ENCODE data around the gene CRYBA2.
A peak's percentile ranks its signal among the peaks of the same experiment; 100 is the strongest.

CRYBA2 gene

GRCh38 chr2:218999021-218999880, 6.0 kb upstream of the CRYBA2 start:
- peak; percentile 74 for DNase-seq (ENCODE audit: low spot score)

DNA sequence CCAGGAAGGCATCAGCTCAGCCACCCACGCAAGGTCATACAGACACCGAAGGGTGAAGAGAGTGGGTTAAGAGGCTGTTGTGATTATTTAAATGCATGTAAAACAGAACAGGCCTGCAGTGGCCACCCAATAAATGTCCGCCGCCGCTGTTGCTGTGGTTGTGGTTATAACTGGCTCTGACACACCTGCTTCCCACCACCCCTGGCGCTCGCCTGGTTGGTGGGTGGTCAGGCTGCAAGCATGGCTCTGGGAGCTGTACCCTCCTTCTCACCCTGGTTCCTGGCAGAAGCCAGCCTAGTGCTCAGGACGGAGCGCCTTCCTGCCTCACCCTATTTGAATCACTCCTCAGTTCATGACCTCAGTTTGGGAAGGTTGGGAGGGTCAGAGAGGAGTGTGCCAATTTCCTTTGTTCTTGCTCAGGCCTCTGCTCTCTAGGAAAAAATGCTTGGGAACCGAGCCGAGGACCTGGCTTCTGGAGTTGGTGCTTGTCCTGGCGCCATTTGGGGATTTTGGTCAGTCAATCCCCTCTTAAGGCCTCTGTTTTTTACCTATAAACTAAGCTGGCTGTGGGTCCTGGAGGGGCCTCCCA, 5.3 kb upstream of the CRYBA2 start:
- DNase-seq (ENCODE audit: low spot score): peak; percentile 49

GRCh38 chr2:218997731-218998130, 4.5 kb upstream of the CRYBA2 start:
- DNase-seq (ENCODE audit: low spot score): peak; percentile 37

- peak; percentile 75 for DNase-seq (ENCODE audit: low spot score)
Observed at GRCh38 chr2:218996937-218997336, 3.7 kb upstream of the CRYBA2 start.

DNA sequence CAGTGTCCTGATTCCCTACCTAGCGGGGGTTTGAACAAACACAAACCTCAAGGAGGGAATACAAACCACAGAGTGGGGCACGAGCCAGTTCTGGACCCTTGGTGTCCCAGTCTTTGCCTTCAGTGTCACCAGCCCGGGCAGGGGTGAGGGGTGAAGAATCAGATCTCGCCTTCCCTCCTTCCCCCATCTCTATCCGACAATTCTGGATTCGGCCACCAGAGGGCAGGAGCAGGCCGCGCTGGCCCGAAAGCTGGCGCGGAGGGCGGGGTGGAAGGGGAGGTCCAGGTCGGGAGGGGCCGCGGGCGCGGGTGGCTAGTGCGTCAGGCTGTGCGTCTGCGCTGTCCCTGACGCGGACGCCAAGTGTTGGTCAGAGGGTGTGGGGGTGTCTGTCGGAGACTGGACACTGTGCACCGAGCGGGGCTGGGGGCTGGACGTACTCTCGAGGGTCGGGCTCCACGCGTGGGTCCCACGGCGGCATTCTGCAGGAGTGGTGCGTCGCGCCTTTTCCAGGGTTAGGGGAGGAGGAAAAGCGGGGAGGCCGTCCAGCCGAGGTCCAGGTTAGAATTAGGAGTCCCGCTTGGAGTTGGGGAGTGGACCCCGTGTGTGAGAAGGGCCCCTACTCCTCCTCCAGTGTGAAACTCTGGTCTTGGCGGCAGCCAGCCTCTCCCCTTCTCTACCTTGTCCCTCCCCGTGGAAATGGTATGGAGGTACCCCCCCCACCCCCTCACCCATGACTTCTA, 2.9 kb upstream of the CRYBA2 start:
- DNase-seq (ENCODE audit: low spot score): peak; percentile 86

- DNase-seq (ENCODE audit: low spot score): no peak
Observed at GRCh38 chr2:218995561-218995960, 2.3 kb upstream of the CRYBA2 start.

GRCh38 chr2:218992703-218993344, 398 bp downstream of the CRYBA2 start:
- DNase-seq (ENCODE audit: low spot score): no peak

- DNase-seq (ENCODE audit: low spot score): no peak
Observed at GRCh38 chr2:218992196-218992595, 1.0 kb downstream of the CRYBA2 start.

DNA sequence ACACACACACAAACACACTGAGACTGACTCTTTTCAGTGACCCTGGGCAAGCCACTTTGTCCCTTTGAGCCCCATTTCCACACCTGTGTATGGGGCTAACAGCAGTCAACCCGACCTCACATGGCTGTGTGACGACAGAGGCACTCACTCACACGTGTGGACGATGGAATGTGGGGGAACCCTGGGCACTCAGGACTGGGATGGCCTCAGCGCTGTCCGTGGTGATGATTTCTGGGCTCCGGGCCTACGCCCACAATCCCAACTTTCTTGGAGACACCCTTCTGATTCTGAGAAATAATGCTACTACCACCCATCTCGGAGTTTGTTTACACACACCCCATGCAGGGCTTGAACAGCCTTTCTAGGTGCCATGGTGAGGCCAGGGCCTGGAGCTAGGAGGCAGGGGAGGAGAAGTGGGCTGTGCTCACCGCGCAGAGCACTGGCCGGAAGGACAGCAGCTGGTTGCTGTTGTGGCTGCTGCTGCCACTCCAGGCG, 1.5 kb downstream of the CRYBA2 start:
- peak; percentile 49 for DNase-seq (ENCODE audit: low spot score)

GRCh38 chr2:218990612-218991011, 2.6 kb downstream of the CRYBA2 start:
- no peak for DNase-seq (ENCODE audit: low spot score)

DNA sequence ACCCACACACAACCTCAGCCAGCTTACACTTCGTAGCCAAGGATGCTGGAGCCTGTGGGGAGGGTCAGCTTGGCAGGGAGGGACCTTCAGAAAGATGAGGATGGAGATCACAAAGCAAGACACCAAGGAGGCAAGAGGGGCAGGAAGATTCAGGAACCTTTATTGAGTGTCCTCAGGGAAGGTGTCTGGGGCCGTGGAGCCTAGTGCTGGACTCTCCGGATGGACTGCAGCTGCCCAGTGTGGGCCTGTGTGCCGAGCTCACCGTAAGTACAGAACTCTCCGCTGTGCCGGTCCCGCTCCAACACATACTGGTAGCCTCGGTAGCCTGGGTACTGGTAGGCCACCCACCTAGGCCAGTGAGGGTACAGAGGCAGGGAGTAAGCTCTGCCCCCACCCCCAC, 3.2 kb downstream of the CRYBA2 start:
- no peak for DNase-seq (ENCODE audit: low spot score)

DNA sequence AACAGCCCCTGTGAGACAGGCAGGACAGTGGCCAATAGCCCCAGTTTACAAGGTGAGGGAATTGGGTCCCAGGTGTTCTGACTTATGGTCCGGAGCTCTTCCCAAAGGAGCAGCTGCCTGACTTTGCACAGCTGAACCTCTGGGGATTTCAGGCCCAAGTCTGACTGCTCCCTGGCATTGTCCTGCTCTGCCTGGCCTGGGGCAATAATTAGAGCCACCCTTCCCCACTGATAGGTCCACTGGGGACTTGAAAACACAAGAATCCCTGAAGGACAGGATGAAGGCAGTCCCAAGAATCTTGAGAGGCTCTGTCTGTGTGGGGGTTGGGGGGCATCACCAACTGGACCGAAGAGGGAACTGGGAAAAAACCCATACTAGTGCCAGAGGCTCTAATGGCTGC, 4.6 kb downstream of the CRYBA2 start:
- no peak for DNase-seq (ENCODE audit: low spot score)

DNA sequence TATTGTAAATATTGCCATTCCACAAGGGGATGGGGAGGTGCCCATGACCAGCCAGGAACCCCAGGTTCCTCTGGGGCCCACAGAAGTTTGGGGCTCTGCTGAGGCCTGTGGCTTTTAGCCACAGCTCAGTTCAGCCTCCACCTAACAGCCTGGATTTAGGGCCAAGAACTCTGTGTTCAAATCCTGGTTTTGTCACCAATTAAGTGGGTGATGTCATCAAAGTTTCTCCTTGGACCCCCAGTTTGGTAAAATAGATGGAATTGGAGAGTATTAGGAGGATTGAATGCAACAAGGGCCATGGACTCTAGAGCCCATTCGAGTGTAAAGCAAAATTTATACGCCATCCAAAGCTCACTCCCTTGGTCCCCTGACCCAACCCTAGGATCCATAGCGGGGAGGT, 5.1 kb downstream of the CRYBA2 start:
- no peak for DNase-seq (ENCODE audit: low spot score)

- DNase-seq (ENCODE audit: low spot score): no peak
Observed at GRCh38 chr2:218986148-218986761, 7.0 kb downstream of the CRYBA2 start.

- peak; percentile 77 for DNase-seq (ENCODE audit: low spot score)
Observed at GRCh38 chr2:218985325-218986091, 7.7 kb downstream of the CRYBA2 start.

DNA sequence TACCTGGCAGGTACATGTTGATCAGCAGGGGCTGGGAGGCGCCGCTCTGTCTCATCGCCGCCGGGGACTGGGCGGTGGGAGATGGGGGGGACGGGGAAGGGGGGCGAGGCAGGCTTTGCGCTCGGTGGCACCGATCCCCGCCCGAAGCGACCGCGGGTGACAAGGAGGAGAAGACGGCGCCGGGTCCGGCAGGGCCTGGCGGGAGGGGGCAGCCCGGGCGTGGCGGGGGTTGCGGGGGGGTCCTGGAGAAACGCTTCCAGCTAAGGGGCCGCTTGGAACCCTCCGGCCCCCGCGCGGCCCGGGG, 8.2 kb downstream of the CRYBA2 start, which contains the start of gene FEV:
Gene FEV (minus strand): TSS at position 164 of the 304 bp plus-strand sequence. CDS start 109 bp downstream, at position 55.
- no peak for DNase-seq (ENCODE audit: low spot score)

DNA sequence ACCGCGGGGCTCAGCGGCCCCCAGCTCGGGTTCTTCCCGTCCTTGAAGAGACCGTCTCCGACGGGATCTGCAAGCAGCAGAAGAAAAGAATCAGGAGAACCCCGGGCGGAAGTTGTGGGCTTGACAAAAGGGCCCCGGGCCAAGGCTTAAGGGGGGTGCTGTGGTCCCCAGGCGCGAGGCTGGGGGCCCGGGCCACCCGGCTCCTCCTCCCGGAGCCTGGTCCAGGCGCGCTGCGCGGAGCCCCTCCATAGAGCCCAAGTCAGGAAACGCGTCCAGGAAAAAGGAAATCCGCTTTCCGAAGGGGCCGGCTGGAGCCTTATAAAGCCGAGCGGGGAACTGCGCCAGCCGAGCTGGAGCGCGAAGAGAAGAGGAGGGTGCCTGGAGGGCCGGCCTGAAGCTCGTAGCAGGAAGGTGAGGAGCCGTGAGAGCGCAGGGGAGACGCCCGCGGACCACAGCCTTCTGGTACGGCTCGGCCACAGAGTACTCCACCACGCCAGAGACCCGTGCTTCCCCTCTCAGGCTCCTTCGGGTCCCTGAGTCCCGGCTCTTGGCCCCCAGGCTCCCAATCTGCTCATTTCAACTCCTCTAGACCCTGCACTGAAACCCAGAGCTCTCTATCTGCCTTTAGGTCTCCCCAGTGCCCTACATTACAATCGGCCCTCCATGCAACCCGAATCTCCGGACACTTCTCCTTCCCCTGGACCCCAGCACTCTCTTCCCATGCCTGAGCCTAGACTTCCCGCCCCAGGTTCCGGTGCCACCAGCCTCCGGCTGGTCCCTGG, 8.8 kb downstream of the CRYBA2 start:
- DNase-seq (ENCODE audit: low spot score): peak; percentile 62

GRCh38 chr2:218983934-218984238, 9.3 kb downstream of the CRYBA2 start:
- no peak for DNase-seq (ENCODE audit: low spot score)

GRCh38 chr2:218983263-218983933, 9.8 kb downstream of the CRYBA2 start:
- peak; percentile 37 for DNase-seq (ENCODE audit: low spot score)

Data from SK-N-DZ (cell line).